CD4-positive, alpha-beta T cell treated with Interleukin-4 for 4 hours (primary cell): ENCODE measurements around the gene KLK1.

ENCODE experiments used
- DNase-seq: peaks from one replicate; pipeline ENCODE4 v3.0.0-alpha.2; 2020

KLK1 gene

DNA sequence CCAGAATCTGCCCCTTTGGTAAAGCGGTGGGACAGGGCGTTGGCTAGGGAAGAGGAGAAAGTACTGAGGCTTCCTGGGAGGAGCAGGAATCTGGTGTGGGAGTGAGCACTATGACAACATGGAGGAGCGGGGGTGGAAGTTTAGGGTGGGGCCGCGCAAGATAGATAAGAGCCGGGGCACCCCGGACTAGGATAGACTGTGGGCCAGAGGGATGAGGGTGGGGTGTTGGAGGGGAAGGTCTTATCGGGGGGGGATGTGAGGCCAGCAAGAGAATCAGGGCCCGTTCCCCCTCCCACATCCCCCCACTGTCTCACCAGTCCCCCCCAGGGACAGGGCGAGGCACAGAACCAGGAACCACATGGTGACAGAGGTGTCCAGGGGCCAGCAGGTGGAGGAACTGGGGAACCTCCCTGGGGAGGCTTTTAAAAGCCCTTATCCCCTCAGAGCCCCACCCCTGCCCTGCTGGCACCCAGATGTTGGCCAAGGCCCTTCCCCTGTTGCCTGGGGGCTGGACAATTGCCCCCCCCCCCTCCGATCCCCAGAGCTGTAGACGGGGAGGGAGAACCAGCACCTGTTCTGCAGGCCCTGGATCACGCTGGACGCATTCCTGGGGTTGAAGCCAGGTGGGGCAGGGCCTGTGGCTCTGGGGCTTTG lies at the start of gene KLK1:
TSS of gene KLK1 (minus strand) at position 399 of the 654 bp plus-strand sequence. CDS start at position 360, 39 bp downstream.
- no peak for DNase-seq

DNA sequence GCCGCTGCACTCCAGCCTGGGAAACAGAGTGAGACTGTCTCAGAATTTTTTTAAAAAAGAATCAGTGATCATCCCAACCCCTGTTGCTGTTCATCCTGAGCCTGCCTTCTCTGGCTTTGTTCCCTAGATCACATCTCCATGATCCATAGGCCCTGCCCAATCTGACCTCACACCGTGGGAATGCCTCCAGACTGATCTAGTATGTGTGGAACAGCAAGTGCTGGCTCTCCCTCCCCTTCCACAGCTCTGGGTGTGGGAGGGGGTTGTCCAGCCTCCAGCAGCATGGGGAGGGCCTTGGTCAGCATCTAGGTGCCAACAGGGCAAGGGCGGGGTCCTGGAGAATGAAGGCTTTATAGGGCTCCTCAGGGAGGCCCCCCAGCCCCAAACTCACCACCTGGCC lies 49.5 kb upstream of the KLK1 start, which contains the start of gene KLK2:
TSS of gene KLK2 (plus strand) at position 384 of the 400 bp plus-strand sequence. CDS start 35 bp downstream, outside the sequence.
- no peak for DNase-seq

DNA sequence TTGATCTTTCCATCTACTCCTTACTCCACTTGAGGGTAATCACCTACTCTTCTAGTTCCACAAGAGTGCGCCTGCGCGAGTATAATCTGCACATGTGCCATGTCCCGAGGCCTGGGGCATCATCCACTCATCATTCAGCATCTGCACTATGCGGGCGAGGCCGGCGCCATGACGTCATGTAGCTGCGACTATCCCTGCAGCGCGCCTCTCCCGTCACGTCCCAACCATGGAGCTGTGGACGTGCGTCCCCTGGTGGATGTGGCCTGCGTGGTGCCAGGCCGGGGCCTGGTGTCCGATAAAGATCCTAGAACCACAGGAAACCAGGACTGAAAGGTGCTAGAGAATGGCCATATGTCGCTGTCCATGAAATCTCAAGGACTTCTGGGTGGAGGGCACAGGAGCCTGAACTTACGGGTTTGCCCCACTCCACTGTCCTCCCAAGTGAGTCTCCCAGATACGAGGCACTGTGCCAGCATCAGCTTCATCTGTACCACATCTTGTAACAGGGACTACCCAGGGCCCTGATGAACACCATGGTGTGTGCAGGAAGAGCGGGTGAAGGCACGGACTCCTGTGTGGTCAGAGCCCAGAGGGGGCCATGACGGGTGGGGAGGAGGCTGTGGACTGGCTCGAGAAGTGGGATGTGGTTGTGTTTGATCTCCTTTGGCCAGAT lies 47.0 kb upstream of the KLK1 start:
- DNase-seq = no peak

DNA sequence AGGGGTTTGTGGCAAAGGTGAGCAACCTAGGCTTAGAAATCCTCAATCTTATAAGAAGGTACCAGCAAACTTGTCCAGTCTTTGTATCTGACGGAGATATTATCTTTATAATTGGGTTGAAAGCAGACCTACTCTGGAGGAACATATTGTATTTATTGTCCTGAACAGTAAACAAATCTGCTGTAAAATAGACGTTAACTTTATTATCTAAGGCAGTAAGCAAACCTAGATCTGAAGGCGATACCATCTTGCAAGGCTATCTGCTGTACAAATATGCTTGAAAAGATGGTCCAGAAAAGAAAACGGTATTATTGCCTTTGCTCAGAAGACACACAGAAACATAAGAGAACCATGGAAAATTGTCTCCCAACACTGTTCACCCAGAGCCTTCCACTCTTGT lies 45.9 kb upstream of the KLK1 start:
- DNase-seq = no peak

DNA sequence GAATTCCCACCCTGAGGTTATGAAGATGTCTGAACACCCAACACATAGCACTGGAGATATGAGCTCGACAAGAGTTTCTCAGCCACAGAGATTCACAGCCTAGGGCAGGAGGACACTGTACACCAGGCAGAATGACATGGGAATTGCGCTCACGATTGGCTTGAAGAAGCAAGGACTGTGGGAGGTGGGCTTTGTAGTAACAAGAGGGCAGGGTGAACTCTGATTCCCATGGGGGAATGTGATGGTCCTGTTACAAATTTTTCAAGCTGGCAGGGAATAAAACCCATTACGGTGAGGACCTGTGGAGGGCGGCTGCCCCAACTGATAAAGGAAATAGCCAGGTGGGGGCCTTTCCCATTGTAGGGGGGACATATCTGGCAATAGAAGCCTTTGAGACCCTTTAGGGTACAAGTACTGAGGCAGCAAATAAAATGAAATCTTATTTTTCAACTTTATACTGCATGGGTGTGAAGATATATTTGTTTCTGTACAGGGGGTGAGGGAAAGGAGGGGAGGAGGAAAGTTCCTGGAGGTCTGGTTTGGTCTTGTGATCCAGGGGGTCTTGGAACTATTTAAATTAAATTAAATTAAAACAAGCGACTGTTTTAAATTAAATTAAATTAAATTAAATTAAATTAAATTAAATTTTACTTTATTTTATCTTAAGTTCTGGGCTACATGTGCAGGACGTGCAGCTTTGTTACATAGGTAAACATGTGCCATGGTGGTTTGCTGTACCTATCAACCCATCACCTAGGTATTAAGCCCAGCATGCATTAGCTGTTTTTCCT lies 38.1 kb upstream of the KLK1 start:
- DNase-seq = no peak

DNA sequence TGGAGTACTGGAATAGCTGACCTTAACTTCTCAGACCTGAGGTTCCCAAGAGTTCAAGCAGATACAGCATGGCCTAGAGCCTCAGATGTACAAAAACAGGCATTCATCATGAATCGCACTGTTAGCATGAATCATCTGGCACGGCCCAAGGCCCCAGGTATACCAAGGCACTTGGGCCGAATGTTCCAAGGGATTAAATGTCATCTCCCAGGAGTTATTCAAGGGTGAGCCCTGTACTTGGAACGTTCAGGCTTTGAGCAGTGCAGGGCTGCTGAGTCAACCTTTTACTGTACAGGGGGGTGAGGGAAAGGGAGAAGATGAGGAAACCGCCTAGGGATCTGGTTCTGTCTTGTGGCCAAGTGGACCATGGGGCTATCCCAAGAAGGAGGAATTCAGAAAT lies 37.4 kb upstream of the KLK1 start:
- DNase-seq = no peak

DNA sequence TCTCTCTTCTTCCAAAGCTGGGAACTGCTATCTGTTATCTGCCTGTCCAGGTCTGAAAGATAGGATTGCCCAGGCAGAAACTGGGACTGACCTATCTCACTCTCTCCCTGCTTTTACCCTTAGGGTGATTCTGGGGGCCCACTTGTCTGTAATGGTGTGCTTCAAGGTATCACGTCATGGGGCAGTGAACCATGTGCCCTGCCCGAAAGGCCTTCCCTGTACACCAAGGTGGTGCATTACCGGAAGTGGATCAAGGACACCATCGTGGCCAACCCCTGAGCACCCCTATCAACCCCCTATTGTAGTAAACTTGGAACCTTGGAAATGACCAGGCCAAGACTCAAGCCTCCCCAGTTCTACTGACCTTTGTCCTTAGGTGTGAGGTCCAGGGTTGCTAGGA lies 36.3 kb upstream of the KLK1 start:
- no peak for DNase-seq

DNA sequence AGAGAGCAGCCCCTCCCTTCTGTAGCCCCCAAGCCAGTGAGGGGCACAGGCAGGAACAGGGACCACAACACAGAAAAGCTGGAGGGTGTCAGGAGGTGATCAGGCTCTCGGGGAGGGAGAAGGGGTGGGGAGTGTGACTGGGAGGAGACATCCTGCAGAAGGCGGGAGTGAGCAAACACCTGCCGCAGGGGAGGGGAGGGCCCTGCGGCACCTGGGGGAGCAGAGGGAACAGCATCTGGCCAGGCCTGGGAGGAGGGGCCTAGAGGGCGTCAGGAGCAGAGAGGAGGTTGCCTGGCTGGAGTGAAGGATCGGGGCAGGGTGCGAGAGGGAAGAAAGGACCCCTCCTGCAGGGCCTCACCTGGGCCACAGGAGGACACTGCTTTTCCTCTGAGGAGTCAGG lies 35.3 kb upstream of the KLK1 start:
- DNase-seq = no peak

DNA sequence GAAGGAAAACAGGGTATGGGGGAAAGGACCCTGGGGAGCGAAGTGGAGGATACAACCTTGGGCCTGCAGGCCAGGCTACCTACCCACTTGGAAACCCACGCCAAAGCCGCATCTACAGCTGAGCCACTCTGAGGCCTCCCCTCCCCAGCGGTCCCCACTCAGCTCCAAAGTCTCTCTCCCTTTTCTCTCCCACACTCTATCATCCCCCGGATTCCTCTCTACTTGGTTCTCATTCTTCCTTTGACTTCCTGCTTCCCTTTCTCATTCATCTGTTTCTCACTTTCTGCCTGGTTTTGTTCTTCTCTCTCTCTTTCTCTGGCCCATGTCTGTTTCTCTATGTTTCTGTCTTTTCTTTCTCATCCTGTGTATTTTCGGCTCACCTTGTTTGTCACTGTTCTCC lies 33.8 kb upstream of the KLK1 start:
- no peak for DNase-seq

DNA sequence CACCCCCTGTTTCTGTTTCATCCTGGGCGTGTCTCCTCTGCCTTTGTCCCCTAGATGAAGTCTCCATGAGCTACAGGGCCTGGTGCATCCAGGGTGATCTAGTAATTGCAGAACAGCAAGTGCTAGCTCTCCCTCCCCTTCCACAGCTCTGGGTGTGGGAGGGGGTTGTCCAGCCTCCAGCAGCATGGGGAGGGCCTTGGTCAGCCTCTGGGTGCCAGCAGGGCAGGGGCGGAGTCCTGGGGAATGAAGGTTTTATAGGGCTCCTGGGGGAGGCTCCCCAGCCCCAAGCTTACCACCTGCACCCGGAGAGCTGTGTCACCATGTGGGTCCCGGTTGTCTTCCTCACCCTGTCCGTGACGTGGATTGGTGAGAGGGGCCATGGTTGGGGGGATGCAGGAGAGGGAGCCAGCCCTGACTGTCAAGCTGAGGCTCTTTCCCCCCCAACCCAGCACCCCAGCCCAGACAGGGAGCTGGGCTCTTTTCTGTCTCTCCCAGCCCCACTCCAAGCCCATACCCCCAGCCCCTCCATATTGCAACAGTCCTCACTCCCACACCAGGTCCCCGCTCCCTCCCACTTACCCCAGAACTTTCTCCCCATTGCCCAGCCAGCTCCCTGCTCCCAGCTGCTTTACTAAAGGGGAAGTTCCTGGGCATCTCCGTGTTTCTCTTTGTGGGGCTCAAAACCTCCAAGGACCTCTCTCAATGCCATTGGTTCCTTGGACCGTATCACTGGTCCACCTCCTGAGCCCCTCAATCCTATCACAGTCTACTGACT lies 31.2 kb upstream of the KLK1 start, which contains the start of gene KLK3:
TSS of gene KLK3 (plus strand) at position 280 of the 775 bp plus-strand sequence. CDS start at position 321, 41 bp downstream.
- DNase-seq = no peak

DNA sequence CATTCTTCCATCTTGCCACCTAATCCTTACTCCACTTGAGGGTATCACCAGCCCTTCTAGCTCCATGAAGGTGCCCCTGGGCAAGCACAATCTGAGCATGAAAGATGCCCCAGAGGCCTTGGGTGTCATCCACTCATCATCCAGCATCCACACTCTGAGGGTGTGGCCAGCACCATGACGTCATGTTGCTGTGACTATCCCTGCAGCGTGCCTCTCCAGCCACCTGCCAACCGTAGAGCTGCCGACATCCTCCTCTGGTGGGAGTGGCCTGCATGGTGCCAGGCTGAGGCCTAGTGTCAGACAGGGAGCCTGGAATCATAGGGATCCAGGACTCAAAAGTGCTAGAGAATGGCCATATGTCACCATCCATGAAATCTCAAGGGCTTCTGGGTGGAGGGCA lies 28.0 kb upstream of the KLK1 start:
- no peak for DNase-seq

DNA sequence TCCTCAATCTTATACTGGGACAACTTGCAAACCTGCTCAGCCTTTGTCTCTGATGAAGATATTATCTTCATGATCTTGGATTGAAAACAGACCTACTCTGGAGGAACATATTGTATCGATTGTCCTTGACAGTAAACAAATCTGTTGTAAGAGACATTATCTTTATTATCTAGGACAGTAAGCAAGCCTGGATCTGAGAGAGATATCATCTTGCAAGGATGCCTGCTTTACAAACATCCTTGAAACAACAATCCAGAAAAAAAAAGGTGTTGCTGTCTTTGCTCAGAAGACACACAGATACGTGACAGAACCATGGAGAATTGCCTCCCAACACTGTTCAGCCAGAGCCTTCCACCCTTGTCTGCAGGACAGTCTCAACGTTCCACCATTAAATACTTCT lies 27.2 kb upstream of the KLK1 start:
- DNase-seq = no peak

DNA sequence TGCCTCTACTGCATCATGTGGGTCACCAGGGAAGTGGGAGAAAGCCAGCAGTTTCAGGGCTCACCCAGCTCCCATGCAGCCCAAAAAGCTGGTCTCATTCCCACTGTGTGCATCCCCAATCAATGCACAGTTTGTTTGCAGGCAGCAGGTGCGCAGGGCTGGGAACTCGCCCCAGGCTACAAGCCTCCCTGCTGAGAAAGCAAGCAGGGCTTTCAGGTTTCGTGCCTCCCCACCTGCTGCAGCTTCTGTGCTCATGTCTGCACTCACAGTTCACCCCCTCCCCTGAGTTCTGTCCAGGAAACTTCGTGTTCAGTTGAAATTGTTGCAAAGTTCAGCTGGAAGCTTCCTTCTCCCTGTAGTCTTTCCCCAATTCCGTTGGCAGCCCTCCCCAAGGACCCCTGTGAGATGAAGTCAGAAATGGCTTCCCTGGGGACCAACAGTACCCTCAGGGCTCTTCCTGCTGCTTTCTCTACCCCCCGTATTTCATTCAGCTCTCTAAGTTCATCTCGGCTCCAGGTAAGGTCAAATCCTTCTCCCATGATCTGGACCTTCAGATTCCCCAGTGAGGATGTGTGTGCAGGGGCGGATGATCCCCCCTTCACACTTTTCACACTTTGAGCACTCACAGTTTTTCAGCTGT lies 20.8 kb upstream of the KLK1 start:
- no peak for DNase-seq

DNA sequence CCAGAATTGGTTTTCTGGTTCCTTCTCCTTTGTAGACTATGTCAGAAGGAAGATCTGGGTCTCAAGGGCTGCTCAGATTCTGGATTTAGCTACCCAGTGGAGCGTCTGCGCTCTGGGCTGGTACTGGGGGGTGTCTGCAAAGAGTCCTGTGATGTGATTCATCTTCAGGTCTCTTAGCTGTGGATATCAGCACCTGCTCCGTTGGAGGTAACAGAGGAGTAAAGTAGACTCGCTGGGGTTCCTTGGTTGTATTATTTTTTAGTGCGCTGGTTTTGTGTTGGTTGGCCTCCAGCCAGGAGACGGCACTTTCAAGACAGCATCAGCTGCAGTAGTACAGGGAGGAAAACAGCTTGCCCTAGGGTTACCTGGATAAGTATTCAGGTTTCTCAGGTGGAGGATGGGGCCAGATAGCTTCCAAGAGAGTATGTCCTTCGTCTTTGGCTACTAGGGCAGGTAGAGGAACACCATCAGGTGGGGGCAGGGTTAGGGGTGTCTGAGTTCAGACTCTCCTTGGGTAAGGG lies 20.2 kb upstream of the KLK1 start:
- no peak for DNase-seq

DNA sequence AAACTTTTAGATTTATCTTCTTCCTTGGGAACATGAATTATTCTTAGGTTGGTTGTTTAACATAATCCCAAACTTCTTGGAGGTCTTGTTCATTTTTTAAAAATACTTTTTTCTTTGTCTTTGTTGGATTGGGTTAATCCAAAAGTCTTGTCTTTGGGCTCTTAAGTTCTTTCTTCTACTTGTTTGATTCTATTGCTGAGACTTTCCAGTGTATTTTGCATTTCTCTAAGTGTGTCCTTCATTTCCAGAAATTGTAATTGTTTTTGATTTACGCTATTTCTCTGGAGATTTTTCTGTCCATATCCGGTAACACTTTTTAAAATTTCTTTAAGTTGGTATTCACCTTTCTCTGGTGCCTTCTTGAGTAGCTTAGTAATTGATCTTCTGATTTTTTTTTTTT lies 19.6 kb upstream of the KLK1 start:
- DNase-seq = no peak

DNA sequence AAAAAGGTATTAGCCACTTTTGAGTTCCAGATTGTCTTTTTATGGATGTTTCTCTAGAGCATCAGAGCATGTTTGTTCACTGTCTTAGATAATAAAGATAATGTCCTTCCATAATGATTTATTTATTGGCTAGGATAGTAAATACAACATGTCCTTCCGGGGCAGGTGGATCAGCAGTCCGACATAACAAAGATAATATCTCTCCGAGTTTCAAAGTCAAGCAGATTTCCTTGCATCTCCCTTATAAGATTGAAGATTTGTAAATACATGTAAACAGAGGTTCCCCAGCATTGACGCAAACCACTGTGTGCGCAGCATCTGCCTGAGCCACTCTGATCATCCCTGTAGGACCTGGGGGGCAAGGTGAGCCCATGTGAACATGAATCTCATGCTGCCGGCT lies 18.5 kb upstream of the KLK1 start:
- no peak for DNase-seq

DNA sequence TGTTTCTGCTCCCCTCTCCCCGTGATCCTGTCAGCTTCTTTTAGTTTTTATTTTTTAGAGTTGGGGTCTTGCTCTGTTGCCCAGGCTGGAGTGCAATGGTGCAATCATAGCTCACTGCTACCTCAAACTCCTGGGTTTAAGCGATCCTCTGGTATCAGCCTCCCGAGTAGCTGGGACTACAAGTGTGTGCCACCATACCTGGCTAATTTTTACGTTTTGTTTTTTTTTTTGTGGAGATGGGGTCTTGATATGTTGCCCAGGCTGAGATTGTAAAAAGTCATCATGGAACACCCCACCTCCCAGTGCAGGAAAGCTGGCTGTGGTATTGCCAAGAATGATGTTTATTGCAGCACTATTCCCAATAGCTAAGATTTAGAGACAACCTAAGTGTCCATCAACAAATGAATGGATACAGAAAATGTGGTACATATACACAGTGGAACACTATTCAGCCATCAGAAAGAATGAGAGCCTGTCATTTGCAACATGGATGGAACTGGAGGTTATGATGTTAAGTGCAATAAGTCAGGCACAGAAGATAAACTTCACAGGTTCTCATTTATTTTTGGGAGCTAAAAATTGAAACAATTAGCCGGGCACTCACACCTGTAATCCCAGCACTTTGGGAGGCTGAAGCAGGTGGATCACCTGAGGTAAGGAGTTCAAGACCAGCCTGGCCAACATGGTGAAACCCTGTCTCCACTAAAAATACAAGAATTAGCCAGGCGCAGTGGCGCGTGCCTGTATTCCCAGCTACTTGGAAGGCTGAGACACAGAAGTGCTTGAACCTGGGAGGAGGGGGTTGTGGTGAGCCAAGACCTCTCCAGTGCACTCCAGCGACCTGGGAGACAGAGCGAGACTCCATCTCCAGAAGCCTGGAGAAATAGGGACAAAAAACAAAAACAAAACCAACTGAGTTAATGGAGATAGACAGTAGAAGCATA lies 16.4 kb upstream of the KLK1 start:
- no peak for DNase-seq

DNA sequence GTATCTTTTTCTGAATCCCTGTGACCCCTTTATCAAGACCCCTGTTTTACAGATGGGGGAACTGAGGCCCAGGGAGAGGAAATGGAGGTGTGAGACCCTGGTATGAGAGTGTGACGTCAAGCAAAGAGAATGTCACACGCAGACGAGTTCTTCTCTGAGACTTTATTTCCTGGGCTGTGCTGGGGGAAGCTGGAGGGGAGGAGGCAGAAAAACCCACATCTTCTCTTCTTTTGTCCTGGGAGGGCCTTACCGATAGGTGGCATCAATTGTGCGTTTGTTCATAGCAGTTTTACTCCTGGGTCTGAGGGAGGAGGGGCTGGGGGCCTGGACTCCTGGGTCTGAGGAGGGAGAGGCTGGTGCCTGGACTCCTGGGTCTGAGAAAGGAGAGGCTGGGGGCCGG lies 14.7 kb upstream of the KLK1 start:
- no peak for DNase-seq

DNA sequence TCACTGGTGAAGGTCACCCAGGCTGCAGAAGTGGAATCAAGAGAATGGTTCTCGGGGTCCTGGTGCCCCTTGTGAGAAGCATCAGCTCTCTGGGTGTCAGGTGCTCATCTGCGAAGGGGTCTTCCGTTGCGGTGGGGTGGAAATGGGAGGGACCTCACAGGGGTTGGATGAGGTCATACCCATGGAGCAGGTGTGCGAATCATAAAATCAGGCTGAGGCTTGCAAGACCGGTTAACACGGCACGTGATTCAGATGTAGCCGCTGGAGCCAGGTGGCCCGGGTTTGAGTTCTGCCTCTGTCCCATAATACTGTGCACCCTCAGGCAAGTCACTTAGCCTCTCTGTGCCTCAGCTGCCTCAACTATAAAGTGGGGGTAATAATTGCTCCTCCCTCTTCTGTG lies 13.7 kb upstream of the KLK1 start:
- no peak for DNase-seq

DNA sequence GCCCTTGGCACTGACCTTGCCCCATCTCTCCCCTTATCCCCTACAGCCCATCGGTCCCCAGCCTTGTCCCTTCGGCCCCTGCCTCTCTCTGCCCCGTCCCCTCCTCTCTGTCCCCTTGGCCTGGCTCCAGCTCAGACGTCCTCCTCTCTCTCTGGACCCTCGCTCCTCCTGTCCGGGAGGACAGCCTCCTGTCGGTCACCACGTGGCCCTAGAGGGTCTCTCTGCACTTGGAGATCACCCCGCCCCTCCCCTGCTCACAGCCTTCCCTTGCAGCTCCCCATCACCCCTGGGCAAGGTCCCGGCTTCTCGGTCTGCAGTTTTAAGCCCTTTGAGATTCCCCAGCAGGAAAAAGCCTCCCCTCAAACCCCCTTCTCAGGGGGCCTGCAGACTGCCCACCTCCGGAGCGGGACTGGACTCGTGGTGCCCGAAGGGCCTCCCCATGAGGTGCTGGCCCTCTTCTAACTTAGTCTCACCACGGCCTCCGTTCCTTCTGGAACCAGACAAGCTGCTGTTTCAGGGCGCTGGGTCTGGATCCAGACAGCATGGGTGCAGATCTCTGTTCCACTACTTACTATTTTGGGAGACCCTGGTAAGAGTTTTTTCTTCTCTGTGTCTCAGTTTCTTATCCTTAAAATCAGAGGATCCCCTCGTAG lies 13.1 kb upstream of the KLK1 start:
- no peak for DNase-seq
